HepG2 (cell line): ENCODE results near the gene NAALADL1. TPM values are rescaled to one million over a fixed set of nuclear protein-coding genes. Genes with fewer than 3 reads are reported as not detected.

ENCODE experiments used
- ARNTL ChIP-seq: sonication (generic); formaldehyde crosslinking; IDR thresholded peaks from 2 replicates; pipeline ENCODE4 v1.4.0; 2020; ENCODE audit warnings: mild to moderate bottlenecking, missing genetic modification reagents
- ATF2 ChIP-seq: sonication (generic); formaldehyde crosslinking; IDR thresholded peaks from 2 replicates; pipeline ENCODE4 v1.4.0; 2020; ENCODE audit warnings: missing genetic modification reagents
- BCLAF1 ChIP-seq: fragments of 450-650 bp; IDR thresholded peaks from 2 replicates; pipeline ENCODE4 v1.6.1; 2017; ENCODE audit warnings: mild to moderate bottlenecking
- BORCS8-MEF2B ChIP-seq: sonication (generic); formaldehyde crosslinking; IDR thresholded peaks from 2 replicates; pipeline ENCODE4 v1.8.0; 2022; ENCODE audit warnings: mild to moderate bottlenecking, missing genetic modification reagents
- CBFB ChIP-seq: sonication (generic); formaldehyde crosslinking; IDR thresholded peaks from 2 replicates; pipeline ENCODE4 v1.4.0; 2020; ENCODE audit warnings: missing genetic modification reagents
- DNMT1 ChIP-seq: sonication (generic); formaldehyde crosslinking; IDR thresholded peaks from 2 replicates; pipeline ENCODE4 v1.5.1; 2020; ENCODE audit warnings: mild to moderate bottlenecking, missing genetic modification reagents
- HDAC2 ChIP-seq: sonication (generic); formaldehyde crosslinking; IDR thresholded peaks from 2 replicates; pipeline ENCODE4 v1.4.0; 2020; ENCODE audit warnings: missing genetic modification reagents
- HNRNPLL ChIP-seq: fragments of 200-400 bp; formaldehyde crosslinking; IDR thresholded peaks from 2 replicates; pipeline ENCODE4 v1.6.1; 2017; ENCODE audit warnings: mild to moderate bottlenecking, low read depth, low read length; ENCODE audit not compliant: poor library complexity, severe bottlenecking
- KDM4B ChIP-seq: sonication (generic); formaldehyde crosslinking; IDR thresholded peaks from 2 replicates; pipeline ENCODE4 v1.4.0; 2020; ENCODE audit warnings: missing genetic modification reagents
- MYC ChIP-seq: sonication (generic); formaldehyde crosslinking; IDR thresholded peaks from 2 replicates; pipeline ENCODE4 v1.9.0; 2021; ENCODE audit warnings: missing genetic modification reagents, borderline replicate concordance
- NPAS2 ChIP-seq: sonication (generic); formaldehyde crosslinking; IDR thresholded peaks from 2 replicates; pipeline ENCODE4 v1.8.0; 2022; ENCODE audit warnings: mild to moderate bottlenecking, missing genetic modification reagents, borderline replicate concordance
- NR2C2 ChIP-seq: sonication (generic); formaldehyde crosslinking; IDR thresholded peaks from 2 replicates; pipeline ENCODE4 v1.4.0; 2020; ENCODE audit warnings: missing genetic modification reagents, mild to moderate bottlenecking, moderate library complexity, borderline replicate concordance
- TRAFD1 ChIP-seq: sonication (generic); formaldehyde crosslinking; IDR thresholded peaks from 2 replicates; pipeline ENCODE4 v1.5.1; 2020; ENCODE audit warnings: missing genetic modification reagents, mild to moderate bottlenecking, borderline replicate concordance
- ZNF292 ChIP-seq: sonication (generic); formaldehyde crosslinking; IDR thresholded peaks from 2 replicates; pipeline ENCODE4 v1.8.1; 2022; ENCODE audit warnings: mild to moderate bottlenecking, low read depth, missing genetic modification reagents, borderline replicate concordance
- ZNF329 ChIP-seq: sonication (generic); formaldehyde crosslinking; IDR thresholded peaks from 2 replicates; pipeline ENCODE4 v1.9.0; 2021; ENCODE audit warnings: low read depth, mild to moderate bottlenecking, missing genetic modification reagents
- ZNF580 ChIP-seq: IDR thresholded peaks from 2 replicates; pipeline ENCODE4 v1.6.1; 2016; ENCODE audit warnings: low read depth, borderline replicate concordance
- ZNF704 ChIP-seq: sonication (generic); formaldehyde crosslinking; IDR thresholded peaks from 2 replicates; pipeline ENCODE4 v1.8.1; 2023; ENCODE audit warnings: mild to moderate bottlenecking, inconsistent platforms, moderate library complexity, missing genetic modification reagents, borderline replicate concordance
- ZNF740 ChIP-seq: sonication (generic); formaldehyde crosslinking; IDR thresholded peaks from 2 replicates; pipeline ENCODE4 v1.4.0; 2020; ENCODE audit warnings: missing genetic modification reagents
- ZNF749 ChIP-seq: sonication (generic); formaldehyde crosslinking; IDR thresholded peaks from 2 replicates; pipeline ENCODE4 v1.8.0; 2022; ENCODE audit warnings: mild to moderate bottlenecking, missing genetic modification reagents, moderate library complexity, borderline replicate concordance
- ZNF768 ChIP-seq: sonication (generic); formaldehyde crosslinking; IDR thresholded peaks from 2 replicates; pipeline ENCODE4 v1.4.0; 2020; ENCODE audit warnings: missing genetic modification reagents
- ZNF83 ChIP-seq: sonication (generic); formaldehyde crosslinking; IDR thresholded peaks from 2 replicates; pipeline ENCODE4 v1.4.0; 2020; ENCODE audit warnings: missing genetic modification reagents, mild to moderate bottlenecking, borderline replicate concordance
- polyA plus RNA-seq, 8 experiments: library from polyadenylated mRNA; depleted of rRNA in 3 of 8; stranded (reverse) in 7 of 8; unstranded in 1 of 8; fragments of >200 nt; fragmentation: Illumina TruSeq in 4 of 8; extraction: Trizol in 4 of 8; gene quantifications; 2 replicates each; pipeline versions ENCODE4 v1.2.1 to v1.2.3, GENCODE V29; 2011 to 2016; ENCODE audit warnings: low read depth in 4 of 8, missing spikeins in 1 of 8, mixed read lengths in 1 of 8; ENCODE audit not compliant: insufficient read depth in 1 of 8
- total RNA-seq, 5 experiments: library from RNA; depleted of rRNA; stranded (reverse); fragments of >200 nt; fragmentation: Illumina TruSeq; extraction: Trizol; gene quantifications; 2 replicates each; pipeline ENCODE4 v1.2.3, GENCODE V29; 2016; ENCODE audit warnings: low read depth in 1 of 5

Gene NAALADL1
- total and polyA plus RNA-seq, 2 of the 13 experiments (the other 11 are each of a cell fraction or from before 2014, with no cell fraction given) = 9.3 to 33.9 TPM

- no peak for TF ChIP-seq ATF2 (CRISPR knock-in tag)
- peak; percentile 26; the same call in 1 of the 2 replicates for TF ChIP-seq ARNTL (CRISPR knock-in tag)
- TF ChIP-seq BORCS8-MEF2B = peak; percentile 97
- no peak for TF ChIP-seq NPAS2 (CRISPR knock-in tag)
- 0 out of 2 replicates have a peak, but pooled peaks have one; percentile 52 for TF ChIP-seq ZNF704
- TF ChIP-seq DNMT1 (CRISPR knock-in tag) = no peak
- peak; percentile 92 for TF ChIP-seq HDAC2 (CRISPR knock-in tag)
- peak; percentile 71; the same call in 1 of the 2 replicates for TF ChIP-seq ZNF580 (CRISPR knock-in tag)
- TF ChIP-seq ZNF329 = no peak
- TF ChIP-seq NR2C2 (CRISPR knock-in tag) = peak; percentile 96
- TF ChIP-seq ZNF740 = no peak
- TF ChIP-seq BCLAF1 = no peak
- TF ChIP-seq HNRNPLL = peak; percentile 66
- TF ChIP-seq CBFB = peak; percentile 88; the same call in 1 of the 2 replicates
- TF ChIP-seq KDM4B (CRISPR knock-in tag) = no peak; the same call in 1 of the 2 replicates
- peak; percentile 68; the same call in 1 of the 2 replicates for TF ChIP-seq ZNF83 (CRISPR knock-in tag)
- peak; percentile 73; the same call in 1 of the 2 replicates for TF ChIP-seq MYC
- no peak for TF ChIP-seq ZNF292 (CRISPR knock-in tag)
- TF ChIP-seq ZNF768 = peak; percentile 18; the same call in 1 of the 2 replicates
- TF ChIP-seq TRAFD1 = no peak
- 0 out of 2 replicates have a peak, but pooled peaks have one; percentile 65 for TF ChIP-seq ZNF749 (CRISPR knock-in tag)
Observed at GRCh38 chr11:65083834-65084597, 25.7 kb upstream of the NAALADL1 start, which contains the start of the genes CDCA5 and ZFPL1 (continued).
